Hair follicle dermal papilla cell (primary cell): ENCODE results near the gene PGAM5. TPM values are rescaled to one million over a fixed set of nuclear protein-coding genes. Genes with fewer than 3 reads are reported as not detected.

Experiments used
- small RNA-seq: library from RNA; depleted of rRNA; stranded (forward); fragments of <200 nt; gene quantifications from one replicate; pipeline ENCODE3, GENCODE V24; 2012
- total RNA-seq: library from RNA; depleted of rRNA; stranded (reverse); fragments of >200 nt; gene quantifications from 2 replicates; pipeline ENCODE4 v1.2.3, GENCODE V29; 2012

Gene PGAM5
- total RNA-seq, result 24.5 and 30.0 TPM in 2 replicates

GRCh38 chr12:132710405-132711079 lies at the start of gene PGAM5:
Gene PGAM5, plus strand, starts transcription at chr12:132710842. Its CDS starts 35 bp downstream, at chr12:132710877.

GRCh38 chr12:132687211-132688164 lies 23.2 kb upstream of the PGAM5 start, which contains the start of the genes POLE and PXMP2:
Gene POLE, minus strand, starts transcription at chr12:132687342. Its CDS starts 27 bp downstream, at chr12:132687315.
Gene PXMP2, plus strand, starts transcription at chr12:132687587. Its CDS starts 84 bp downstream, at chr12:132687671.

GRCh38 chr12:132761032-132761920 lies 50.6 kb downstream of the PGAM5 start, which contains the start of gene ANKLE2:
Gene ANKLE2, minus strand, starts transcription at chr12:132761832. Its CDS starts 34 bp downstream, at chr12:132761798.

Small RNAs within 50 kb of the gene (small RNA-seq; reads per million reads assigned to genes)
- gene RNA5SP379, result not detected

Other genes with a start within 250 kb of the PGAM5 start
- gene FBRSL1, start 220.7 kb upstream of the PGAM5 start, total RNA-seq, result 2.4 and 2.9 TPM in 2 replicates
- not detected in 2 replicates for gene LRCOL1, start 100.3 kb upstream of the PGAM5 start, total RNA-seq
- gene P2RX2, start 92.1 kb upstream of the PGAM5 start, total RNA-seq, result not detected in 2 replicates
- 14.8 and 16.9 TPM in 2 replicates for gene POLE, start 23.5 kb upstream of the PGAM5 start, total RNA-seq
- 13.7 and 15.4 TPM in 2 replicates for gene PXMP2, start 23.3 kb upstream of the PGAM5 start, total RNA-seq
- 84.9 and 98.2 TPM in 2 replicates for gene ANKLE2, start 51.0 kb downstream of the PGAM5 start, total RNA-seq
- 162 and 179 TPM in 2 replicates for gene GOLGA3, start 118.0 kb downstream of the PGAM5 start, total RNA-seq
- 49.9 and 60.2 TPM in 2 replicates for gene CHFR, start 176.8 kb downstream of the PGAM5 start, total RNA-seq
- 11.9 and 15.1 TPM in 2 replicates for gene ZNF605, start 245.5 kb downstream of the PGAM5 start, total RNA-seq